HepG2 (cell line): ENCODE results near the gene ACSL6. TPM values are rescaled to one million over a fixed set of nuclear protein-coding genes. Genes with fewer than 3 reads are reported as not detected.

Experiments
- GPBP1L1 ChIP-seq: sonication (generic); formaldehyde crosslinking; IDR thresholded peaks from 2 replicates; pipeline ENCODE4 v1.5.0; 2020; ENCODE audit warnings: mild to moderate bottlenecking, missing genetic modification reagents
- IKZF4 ChIP-seq: sonication (generic); formaldehyde crosslinking; IDR thresholded peaks from 2 replicates; pipeline ENCODE4 v1.5.1; 2020; ENCODE audit warnings: borderline replicate concordance, mild to moderate bottlenecking, low read depth, missing genetic modification reagents; ENCODE audit errors: not compliant biosample characterization
- MATR3 ChIP-seq: sonication (generic); formaldehyde crosslinking; IDR thresholded peaks from 2 replicates; pipeline ENCODE4 v1.4.0; 2020; ENCODE audit warnings: missing genetic modification reagents
- MTA1 ChIP-seq: sonication (generic); formaldehyde crosslinking; IDR thresholded peaks from 2 replicates; pipeline ENCODE4 v1.4.0; 2020; ENCODE audit warnings: missing genetic modification reagents, mild to moderate bottlenecking, borderline replicate concordance
- POLR2G ChIP-seq: fragments of 200-400 bp; formaldehyde crosslinking; IDR thresholded peaks from 2 replicates; pipeline ENCODE4 v1.6.1; 2018; ENCODE audit warnings: mild to moderate bottlenecking, low read depth, low read length, moderate library complexity
- ZBED4 ChIP-seq: sonication (generic); formaldehyde crosslinking; IDR thresholded peaks from 2 replicates; pipeline ENCODE4 v1.4.0; 2020; ENCODE audit warnings: missing genetic modification reagents, borderline replicate concordance
- ZFX ChIP-seq: sonication (generic); formaldehyde crosslinking; IDR thresholded peaks from 2 replicates; pipeline ENCODE4 v1.4.0; 2020; ENCODE audit warnings: mild to moderate bottlenecking, low read depth, missing genetic modification reagents, moderate library complexity
- ZNF225 ChIP-seq: sonication (generic); formaldehyde crosslinking; IDR thresholded peaks from 2 replicates; pipeline ENCODE4 v1.4.0; 2020; ENCODE audit warnings: mild to moderate bottlenecking, missing genetic modification reagents
- ZNF788 ChIP-seq: sonication (generic); formaldehyde crosslinking; IDR thresholded peaks from 2 replicates; pipeline ENCODE4 v1.5.0; 2020; ENCODE audit warnings: mild to moderate bottlenecking, missing genetic modification reagents, borderline replicate concordance
- ZNF816 ChIP-seq: sonication (generic); formaldehyde crosslinking; IDR thresholded peaks from 2 replicates; pipeline ENCODE4 v1.8.0; 2022; ENCODE audit warnings: missing genetic modification reagents, mild to moderate bottlenecking, borderline replicate concordance
- ZNF83 ChIP-seq: sonication (generic); formaldehyde crosslinking; IDR thresholded peaks from 2 replicates; pipeline ENCODE4 v1.4.0; 2020; ENCODE audit warnings: missing genetic modification reagents, mild to moderate bottlenecking, borderline replicate concordance
- polyA plus RNA-seq, 8 experiments: library from polyadenylated mRNA; depleted of rRNA in 3 of 8; stranded (reverse) in 7 of 8; unstranded in 1 of 8; fragments of >200 nt; fragmentation: Illumina TruSeq in 4 of 8; extraction: Trizol in 4 of 8; gene quantifications; 2 replicates each; pipeline versions ENCODE4 v1.2.1 to v1.2.3, GENCODE V29; 2011 to 2016; ENCODE audit warnings: low read depth in 4 of 8, missing spikeins in 1 of 8, mixed read lengths in 1 of 8; ENCODE audit not compliant: insufficient read depth in 1 of 8
- total RNA-seq, 5 experiments: library from RNA; depleted of rRNA; stranded (reverse); fragments of >200 nt; fragmentation: Illumina TruSeq; extraction: Trizol; gene quantifications; 2 replicates each; pipeline ENCODE4 v1.2.3, GENCODE V29; 2016; ENCODE audit warnings: low read depth in 1 of 5
- TF ChIP-seq, protein P1 (sequence below): sonication (generic); formaldehyde crosslinking; IDR thresholded peaks from 2 replicates; pipeline ENCODE4 v1.4.0; 2020; ENCODE audit warnings: low read depth, missing genetic modification reagents
- TF ChIP-seq, protein P2 (sequence below): sonication (generic); formaldehyde crosslinking; IDR thresholded peaks from 2 replicates; pipeline ENCODE4 v1.4.0; 2020; ENCODE audit warnings: missing genetic modification reagents, borderline replicate concordance
- TF ChIP-seq, protein P3 (sequence below): sonication (generic); formaldehyde crosslinking; IDR thresholded peaks from 2 replicates; pipeline ENCODE4 v1.8.0; 2023; ENCODE audit warnings: mild to moderate bottlenecking, missing genetic modification reagents

Gene ACSL6
- total and polyA plus RNA-seq, 2 of the 13 experiments (the other 11 are each of a cell fraction or from before 2014, with no cell fraction given), result 3.7 to 3.8 TPM

GRCh38 chr5:131997727-131998117 lies 13.7 kb downstream of the ACSL6 start (continued):
- no peak for TF ChIP-seq ZBED4 (CRISPR knock-in tag)
- peak; percentile 58 for TF ChIP-seq ZFX (CRISPR knock-in tag)
- TF ChIP-seq, protein P1, sequence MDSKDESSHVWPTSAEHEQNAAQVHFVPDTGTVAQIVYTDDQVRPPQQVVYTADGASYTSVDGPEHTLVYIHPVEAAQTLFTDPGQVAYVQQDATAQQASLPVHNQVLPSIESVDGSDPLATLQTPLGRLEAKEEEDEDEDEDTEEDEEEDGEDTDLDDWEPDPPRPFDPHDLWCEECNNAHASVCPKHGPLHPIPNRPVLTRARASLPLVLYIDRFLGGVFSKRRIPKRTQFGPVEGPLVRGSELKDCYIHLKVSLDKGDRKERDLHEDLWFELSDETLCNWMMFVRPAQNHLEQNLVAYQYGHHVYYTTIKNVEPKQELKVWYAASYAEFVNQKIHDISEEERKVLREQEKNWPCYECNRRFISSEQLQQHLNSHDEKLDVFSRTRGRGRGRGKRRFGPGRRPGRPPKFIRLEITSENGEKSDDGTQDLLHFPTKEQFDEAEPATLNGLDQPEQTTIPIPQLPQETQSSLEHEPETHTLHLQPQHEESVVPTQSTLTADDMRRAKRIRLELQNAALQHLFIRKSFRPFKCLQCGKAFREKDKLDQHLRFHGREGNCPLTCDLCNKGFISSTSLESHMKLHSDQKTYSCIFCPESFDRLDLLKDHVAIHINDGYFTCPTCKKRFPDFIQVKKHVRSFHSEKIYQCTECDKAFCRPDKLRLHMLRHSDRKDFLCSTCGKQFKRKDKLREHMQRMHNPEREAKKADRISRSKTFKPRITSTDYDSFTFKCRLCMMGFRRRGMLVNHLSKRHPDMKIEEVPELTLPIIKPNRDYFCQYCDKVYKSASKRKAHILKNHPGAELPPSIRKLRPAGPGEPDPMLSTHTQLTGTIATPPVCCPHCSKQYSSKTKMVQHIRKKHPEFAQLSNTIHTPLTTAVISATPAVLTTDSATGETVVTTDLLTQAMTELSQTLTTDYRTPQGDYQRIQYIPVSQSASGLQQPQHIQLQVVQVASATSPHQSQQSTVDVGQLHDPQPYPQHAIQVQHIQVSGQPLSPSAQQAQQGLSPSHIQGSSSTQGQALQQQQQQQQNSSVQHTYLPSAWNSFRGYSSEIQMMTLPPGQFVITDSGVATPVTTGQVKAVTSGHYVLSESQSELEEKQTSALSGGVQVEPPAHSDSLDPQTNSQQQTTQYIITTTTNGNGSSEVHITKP (CRISPR knock-in tag), result no peak
- TF ChIP-seq ZNF225 (CRISPR knock-in tag), result 0 out of 2 replicates have a peak, but pooled peaks have one; percentile 23
- TF ChIP-seq, protein P2, sequence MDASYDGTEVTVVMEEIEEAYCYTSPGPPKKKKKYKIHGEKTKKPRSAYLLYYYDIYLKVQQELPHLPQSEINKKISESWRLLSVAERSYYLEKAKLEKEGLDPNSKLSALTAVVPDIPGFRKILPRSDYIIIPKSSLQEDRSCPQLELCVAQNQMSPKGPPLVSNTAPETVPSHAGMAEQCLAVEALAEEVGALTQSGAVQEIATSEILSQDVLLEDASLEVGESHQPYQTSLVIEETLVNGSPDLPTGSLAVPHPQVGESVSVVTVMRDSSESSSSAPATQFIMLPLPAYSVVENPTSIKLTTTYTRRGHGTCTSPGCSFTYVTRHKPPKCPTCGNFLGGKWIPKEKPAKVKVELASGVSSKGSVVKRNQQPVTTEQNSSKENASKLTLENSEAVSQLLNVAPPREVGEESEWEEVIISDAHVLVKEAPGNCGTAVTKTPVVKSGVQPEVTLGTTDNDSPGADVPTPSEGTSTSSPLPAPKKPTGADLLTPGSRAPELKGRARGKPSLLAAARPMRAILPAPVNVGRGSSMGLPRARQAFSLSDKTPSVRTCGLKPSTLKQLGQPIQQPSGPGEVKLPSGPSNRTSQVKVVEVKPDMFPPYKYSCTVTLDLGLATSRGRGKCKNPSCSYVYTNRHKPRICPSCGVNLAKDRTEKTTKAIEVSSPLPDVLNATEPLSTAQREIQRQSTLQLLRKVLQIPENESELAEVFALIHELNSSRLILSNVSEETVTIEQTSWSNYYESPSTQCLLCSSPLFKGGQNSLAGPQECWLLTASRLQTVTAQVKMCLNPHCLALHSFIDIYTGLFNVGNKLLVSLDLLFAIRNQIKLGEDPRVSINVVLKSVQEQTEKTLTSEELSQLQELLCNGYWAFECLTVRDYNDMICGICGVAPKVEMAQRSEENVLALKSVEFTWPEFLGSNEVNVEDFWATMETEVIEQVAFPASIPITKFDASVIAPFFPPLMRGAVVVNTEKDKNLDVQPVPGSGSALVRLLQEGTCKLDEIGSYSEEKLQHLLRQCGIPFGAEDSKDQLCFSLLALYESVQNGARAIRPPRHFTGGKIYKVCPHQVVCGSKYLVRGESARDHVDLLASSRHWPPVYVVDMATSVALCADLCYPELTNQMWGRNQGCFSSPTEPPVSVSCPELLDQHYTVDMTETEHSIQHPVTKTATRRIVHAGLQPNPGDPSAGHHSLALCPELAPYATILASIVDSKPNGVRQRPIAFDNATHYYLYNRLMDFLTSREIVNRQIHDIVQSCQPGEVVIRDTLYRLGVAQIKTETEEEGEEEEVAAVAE (CRISPR knock-in tag), result no peak
- no peak for TF ChIP-seq GPBP1L1 (CRISPR knock-in tag)
- TF ChIP-seq ZNF788 (CRISPR knock-in tag), result no peak
- TF ChIP-seq IKZF4 (CRISPR knock-in tag), result no peak
- no peak for TF ChIP-seq POLR2G
- TF ChIP-seq, protein P3, sequence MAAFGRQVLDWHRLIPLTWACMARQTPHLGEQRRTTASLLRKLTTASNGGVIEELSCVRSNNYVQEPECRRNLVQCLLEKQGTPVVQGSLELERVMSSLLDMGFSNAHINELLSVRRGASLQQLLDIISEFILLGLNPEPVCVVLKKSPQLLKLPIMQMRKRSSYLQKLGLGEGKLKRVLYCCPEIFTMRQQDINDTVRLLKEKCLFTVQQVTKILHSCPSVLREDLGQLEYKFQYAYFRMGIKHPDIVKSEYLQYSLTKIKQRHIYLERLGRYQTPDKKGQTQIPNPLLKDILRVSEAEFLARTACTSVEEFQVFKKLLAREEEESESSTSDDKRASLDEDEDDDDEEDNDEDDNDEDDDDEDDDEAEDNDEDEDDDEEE (CRISPR knock-in tag), result no peak
- no peak; the same call in 1 of the 2 replicates for TF ChIP-seq ZNF83 (CRISPR knock-in tag)
- TF ChIP-seq MATR3 (CRISPR knock-in tag), result no peak
- no peak for TF ChIP-seq ZNF816 (CRISPR knock-in tag)
- TF ChIP-seq MTA1 (CRISPR knock-in tag), result no peak
